OCI-LY7 (cell line): Measurements from ENCODE around the gene DMRTB1.

Source experiments
- CTCF ChIP-seq: fragments of 200-600 bp; sonication (generic); conservative IDR thresholded peaks from 2 replicates; pipeline ENCODE4 v1.5.1; 2014; ENCODE audit warnings: mild to moderate bottlenecking, antibody characterized with exemption, low read length, moderate library complexity, mixed read lengths
- EZH2phosphoT487 ChIP-seq: fragments of 200-600 bp; sonication (generic); IDR thresholded peaks from 2 replicates; pipeline ENCODE4 v1.6.1; 2018; ENCODE audit warnings: low read depth, borderline replicate concordance, mild to moderate bottlenecking, mixed run types, antibody characterized with exemption, low read length, moderate library complexity, mixed read lengths

- TF ChIP-seq CTCF (no peak), EZH2phosphoT487 (no peak)
These were observed 3.7 kb upstream of the DMRTB1 start for GRCh38 chr1:53455364-53455991.
